ENCODE results near the gene PIP5K1C.

DNA sequence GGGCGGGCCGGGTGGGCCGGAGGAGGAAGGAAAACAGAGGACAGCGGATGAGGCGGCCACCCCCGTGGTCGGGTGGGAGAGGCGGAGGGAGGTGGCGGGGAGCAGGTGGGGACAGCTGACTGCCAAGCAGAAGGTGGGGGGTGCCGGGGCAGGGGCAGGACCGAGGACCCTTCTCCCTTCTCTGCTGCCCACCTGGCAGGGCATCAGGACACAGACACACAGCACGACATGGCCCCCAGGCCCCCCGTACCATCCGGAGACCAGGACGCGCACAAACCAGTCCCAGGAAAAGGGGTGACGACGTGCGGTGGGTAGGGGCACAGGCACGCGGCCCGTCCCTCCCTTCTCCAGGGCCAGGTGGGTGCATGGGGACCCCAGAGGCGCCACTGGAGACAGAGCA is 62.6 kb downstream of the PIP5K1C start:
- TF ChIP-seq, protein P1, sequence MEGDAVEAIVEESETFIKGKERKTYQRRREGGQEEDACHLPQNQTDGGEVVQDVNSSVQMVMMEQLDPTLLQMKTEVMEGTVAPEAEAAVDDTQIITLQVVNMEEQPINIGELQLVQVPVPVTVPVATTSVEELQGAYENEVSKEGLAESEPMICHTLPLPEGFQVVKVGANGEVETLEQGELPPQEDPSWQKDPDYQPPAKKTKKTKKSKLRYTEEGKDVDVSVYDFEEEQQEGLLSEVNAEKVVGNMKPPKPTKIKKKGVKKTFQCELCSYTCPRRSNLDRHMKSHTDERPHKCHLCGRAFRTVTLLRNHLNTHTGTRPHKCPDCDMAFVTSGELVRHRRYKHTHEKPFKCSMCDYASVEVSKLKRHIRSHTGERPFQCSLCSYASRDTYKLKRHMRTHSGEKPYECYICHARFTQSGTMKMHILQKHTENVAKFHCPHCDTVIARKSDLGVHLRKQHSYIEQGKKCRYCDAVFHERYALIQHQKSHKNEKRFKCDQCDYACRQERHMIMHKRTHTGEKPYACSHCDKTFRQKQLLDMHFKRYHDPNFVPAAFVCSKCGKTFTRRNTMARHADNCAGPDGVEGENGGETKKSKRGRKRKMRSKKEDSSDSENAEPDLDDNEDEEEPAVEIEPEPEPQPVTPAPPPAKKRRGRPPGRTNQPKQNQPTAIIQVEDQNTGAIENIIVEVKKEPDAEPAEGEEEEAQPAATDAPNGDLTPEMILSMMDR (optimal IDR thresholded peaks at IDR 0.05 in 1 of 3, IDR thresholded peaks at IDR 0.05 in 1 of 3, conservative IDR thresholded peaks at IDR 0.05 in 1 of 3; ENCODE audit: extremely low read depth in 1 of 3, insufficient read depth in 2 of 3, low read length in 3 of 3): no peak
- TF ChIP-seq EZH2 (IDR thresholded peaks at IDR 0.05; ENCODE audit: low read length): no peak

All from keratinocyte (primary cell).